HEK293T (cell line): ENCODE results near the gene IDS.
"Not testable (repeated sequence)": the region's sequence is repeated elsewhere in the genome, so short reads cannot be mapped to it uniquely, and the experiment has no call there.

Source experiments
- CTCF ChIA-PET: fragments of 350-600 bp; formaldehyde crosslinking; extraction: SDS; loops from one replicate; lab custom pipeline; 2021; ENCODE audit warnings: antibody characterized with exemption, inconsistent platforms; lab: Yijun Ruan, JAX
- POLR2A ChIA-PET: fragments of 350-600 bp; formaldehyde crosslinking; extraction: SDS; loops from one replicate; lab custom pipeline; 2020; ENCODE audit warnings: antibody characterized with exemption, inconsistent platforms; lab: Yijun Ruan, JAX
- DNase-seq: peaks from one replicate; pipeline ENCODE4 v3.0.0; 2012; ENCODE audit warnings: mixed read lengths; ENCODE audit errors: extremely low spot score
- ARNT ChIP-seq: fragments of 450-650 bp; IDR thresholded peaks from 2 replicates; pipeline ENCODE4 v1.6.1; 2017; ENCODE audit warnings: mild to moderate bottlenecking
- BHLHE40 ChIP-seq: fragments of 450-650 bp; IDR thresholded peaks from 2 replicates; pipeline ENCODE4 v1.6.1; 2016; ENCODE audit warnings: mild to moderate bottlenecking, moderate library complexity, borderline replicate concordance
- CTBP1 ChIP-seq: fragments of 450-650 bp; IDR thresholded peaks from 2 replicates; pipeline ENCODE4 v1.6.1; 2016; ENCODE audit warnings: borderline replicate concordance
- ELF4 ChIP-seq: fragments of 450-650 bp; IDR thresholded peaks from 2 replicates; pipeline ENCODE4 v1.6.1; 2017; ENCODE audit warnings: antibody characterized with exemption
- FOXA1 ChIP-seq: fragments of 450-650 bp; IDR thresholded peaks from 2 replicates; pipeline ENCODE4 v1.6.1; 2016; ENCODE audit warnings: mild to moderate bottlenecking
- FOXK2 ChIP-seq: fragments of 450-650 bp; IDR thresholded peaks from 2 replicates; pipeline ENCODE4 v1.6.1; 2016; ENCODE audit warnings: mild to moderate bottlenecking
- FOXM1 ChIP-seq: fragments of 450-650 bp; IDR thresholded peaks from 2 replicates; pipeline ENCODE4 v1.6.1; 2017; ENCODE audit warnings: mild to moderate bottlenecking, borderline replicate concordance
- HDGF ChIP-seq: fragments of 450-650 bp; IDR thresholded peaks from 2 replicates; pipeline ENCODE4 v1.6.1; 2017; ENCODE audit warnings: antibody characterized with exemption, borderline replicate concordance
- L3MBTL2 ChIP-seq: fragments of 450-650 bp; conservative IDR thresholded peaks from 2 replicates; pipeline ENCODE4 v1.6.1; 2016; ENCODE audit warnings: mild to moderate bottlenecking
- LEF1 ChIP-seq: fragments of 450-650 bp; IDR thresholded peaks from 2 replicates; pipeline ENCODE4 v1.6.1; 2017; ENCODE audit warnings: mild to moderate bottlenecking, borderline replicate concordance
- NFRKB ChIP-seq: fragments of 450-650 bp; IDR thresholded peaks from 2 replicates; pipeline ENCODE4 v1.6.1; 2016; ENCODE audit warnings: mild to moderate bottlenecking, moderate library complexity
- SP1 ChIP-seq: fragments of 450-650 bp; IDR thresholded peaks from 2 replicates; pipeline ENCODE4 v1.6.1; 2017
- SUZ12 ChIP-seq: fragments of 450-650 bp; IDR thresholded peaks from 2 replicates; pipeline ENCODE4 v1.6.1; 2016; ENCODE audit warnings: mild to moderate bottlenecking
- TARDBP ChIP-seq: fragments of 450-650 bp; IDR thresholded peaks from 2 replicates; pipeline ENCODE4 v1.6.1; 2016
- ZNF384 ChIP-seq: fragments of 450-650 bp; IDR thresholded peaks from 2 replicates; pipeline ENCODE4 v1.6.1; 2016
- TF ChIP-seq, protein P1 (sequence below): fragments of 450-650 bp; IDR thresholded peaks from 2 replicates; pipeline ENCODE4 v1.6.1; 2016

The IDS gene

DNA sequence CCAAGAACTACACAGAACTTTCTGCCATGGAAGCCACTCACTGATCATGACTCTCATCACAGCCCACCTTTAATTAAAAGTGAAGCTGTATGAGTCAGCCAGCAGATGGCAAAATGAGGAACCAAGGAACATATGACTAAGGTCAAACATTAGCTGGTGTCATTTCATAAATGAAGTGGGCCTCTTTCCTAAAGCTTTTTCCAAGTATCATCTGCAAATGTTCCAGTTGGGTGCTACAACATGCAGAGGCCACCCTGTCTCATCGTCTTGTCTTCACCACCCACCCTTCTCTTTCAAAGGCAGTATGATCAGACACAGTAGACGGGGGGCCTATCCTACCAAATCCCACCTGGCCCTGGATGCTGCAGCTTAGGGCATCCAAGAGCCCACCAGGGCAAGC is 26.5 kb upstream of the IDS start:
- DNase-seq = no peak
- CTCF ChIA-PET = interaction anchor here (0.6 kb wide), 1 partner anchor 751 kb away, joined by 4 read pairs; no protein-coding TSS in a partner anchor
- POLR2A ChIA-PET = no interaction called here
- TF ChIP-seq SP1 (no peak), FOXA1 (no peak), ZNF384 (no peak), CTBP1 (no peak), BHLHE40 (no peak), L3MBTL2 (no peak), SUZ12 (no peak), ELF4 (no peak), LEF1 (no peak), FOXM1 (no peak), FOXK2 (no peak), HDGF (no peak), ARNT (no peak), NFRKB (no peak), TARDBP (no peak)
- TF ChIP-seq, protein P1, sequence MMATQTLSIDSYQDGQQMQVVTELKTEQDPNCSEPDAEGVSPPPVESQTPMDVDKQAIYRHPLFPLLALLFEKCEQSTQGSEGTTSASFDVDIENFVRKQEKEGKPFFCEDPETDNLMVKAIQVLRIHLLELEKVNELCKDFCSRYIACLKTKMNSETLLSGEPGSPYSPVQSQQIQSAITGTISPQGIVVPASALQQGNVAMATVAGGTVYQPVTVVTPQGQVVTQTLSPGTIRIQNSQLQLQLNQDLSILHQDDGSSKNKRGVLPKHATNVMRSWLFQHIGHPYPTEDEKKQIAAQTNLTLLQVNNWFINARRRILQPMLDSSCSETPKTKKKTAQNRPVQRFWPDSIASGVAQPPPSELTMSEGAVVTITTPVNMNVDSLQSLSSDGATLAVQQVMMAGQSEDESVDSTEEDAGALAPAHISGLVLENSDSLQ = no peak

DNA sequence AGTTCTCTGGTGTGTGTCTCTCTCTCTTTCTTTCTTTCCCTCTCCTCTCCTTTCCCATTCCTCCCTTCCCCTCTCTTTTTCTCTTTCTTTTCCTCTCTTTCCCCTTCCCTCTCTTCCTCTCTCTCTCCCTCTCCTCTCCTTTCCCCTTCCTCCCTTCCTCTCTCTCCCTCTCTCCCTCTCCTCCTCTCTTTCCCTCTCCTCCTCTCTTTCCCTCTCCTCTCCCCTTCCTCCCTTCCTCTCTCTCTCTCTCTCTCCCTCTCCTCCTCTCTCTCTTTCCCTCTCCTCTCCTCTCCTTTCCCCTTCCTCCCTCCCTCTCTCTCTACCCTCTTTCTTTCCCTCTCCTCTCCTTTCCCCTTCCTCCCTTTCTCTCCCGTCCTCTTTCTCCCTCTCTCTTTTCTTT is 23.3 kb upstream of the IDS start:
- DNase-seq = no peak
- POLR2A ChIA-PET = interaction anchor here (1.2 kb wide), 1 partner anchor 24 kb away, joined by 3 read pairs; the partner anchor contains the start of gene IDS
- no peak for TF ChIP-seq LEF1
- TF ChIP-seq FOXK2 = no peak
- TF ChIP-seq ARNT = no peak
- TF ChIP-seq CTBP1 = no peak
- no peak for TF ChIP-seq NFRKB
- TF ChIP-seq ELF4 = no peak
- TF ChIP-seq BHLHE40 = no peak
- TF ChIP-seq FOXM1 = no peak
- TF ChIP-seq ZNF384 = no peak
- no peak for TF ChIP-seq TARDBP
- no peak for TF ChIP-seq L3MBTL2
- TF ChIP-seq, protein P1 = no peak
- no peak for TF ChIP-seq FOXA1
- no peak for TF ChIP-seq SP1
- TF ChIP-seq HDGF = no peak
- no peak for TF ChIP-seq SUZ12
- CTCF ChIA-PET = interaction anchor here (0.7 to 1.3 kb wide), 4 partner anchors 11 to 17 kb away, joined by 3 to 5 read pairs (median 4); partner anchors contain the start of gene EOLA1

DNA sequence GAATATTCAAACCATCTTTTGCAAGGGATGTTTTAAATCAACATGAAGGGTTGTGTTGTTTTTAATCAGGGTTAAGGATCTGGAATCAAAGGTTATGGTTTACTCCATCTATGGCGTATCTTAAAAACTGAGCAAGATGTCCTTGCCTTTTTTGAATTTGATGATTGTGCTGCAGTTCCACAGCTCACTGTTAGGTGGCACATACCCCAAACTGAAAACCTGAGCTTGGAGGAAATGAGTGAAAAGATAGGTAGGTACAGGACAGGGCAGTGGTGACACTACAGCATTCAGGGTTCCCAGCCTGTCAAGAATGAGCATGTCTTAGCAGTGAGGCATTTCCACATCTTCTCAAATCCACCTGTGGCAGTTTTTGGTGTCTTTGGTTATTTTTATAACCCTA is 22.6 kb upstream of the IDS start:
- ChIA-PET POLR2A (no interaction called here), CTCF (interaction anchor here (0.6 to 1.3 kb wide), 3 partner anchors 12 to 42 kb away, joined by 3 to 5 read pairs (median 3); no protein-coding TSS in a partner anchor)
- no peak for TF ChIP-seq ZNF384
- DNase-seq = peak; percentile 48

DNA sequence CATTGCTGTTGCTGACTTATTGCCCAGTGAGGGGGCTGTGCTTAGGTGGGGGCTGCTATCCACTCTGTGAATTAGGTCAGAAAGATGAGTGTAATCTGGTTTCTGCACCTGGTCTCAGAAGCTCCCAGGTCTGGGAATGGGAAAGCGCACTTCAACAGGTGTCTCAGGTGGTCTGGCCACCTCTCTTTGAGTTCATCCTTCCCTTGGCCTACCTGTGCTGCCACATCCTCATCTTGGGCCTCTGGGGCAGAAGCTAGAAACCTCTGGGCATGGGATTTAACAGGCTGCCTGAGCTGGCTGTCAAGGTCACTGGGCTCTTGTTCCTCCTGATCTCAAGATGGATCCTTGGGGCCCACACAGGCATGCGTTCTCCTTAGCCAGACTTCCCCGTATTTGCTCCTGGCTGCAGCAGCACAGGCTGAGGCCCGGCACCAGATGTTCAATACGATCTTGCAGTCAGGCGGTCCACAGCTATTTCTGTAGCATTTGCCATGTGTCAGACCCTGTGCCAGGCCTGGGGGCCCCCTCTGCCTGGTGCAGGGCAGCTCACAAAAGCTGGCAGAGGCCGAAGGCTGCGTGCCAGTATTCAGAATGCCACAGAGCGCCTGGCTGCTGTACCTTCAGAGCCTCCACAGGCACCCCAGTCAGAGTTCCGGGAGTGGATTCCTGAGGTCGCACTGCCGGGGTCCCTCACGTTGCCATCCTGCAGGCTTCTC is 21.4 kb upstream of the IDS start:
- DNase-seq, CTCF ChIA-PET, POLR2A ChIA-PET: not testable (repeated sequence)

DNA sequence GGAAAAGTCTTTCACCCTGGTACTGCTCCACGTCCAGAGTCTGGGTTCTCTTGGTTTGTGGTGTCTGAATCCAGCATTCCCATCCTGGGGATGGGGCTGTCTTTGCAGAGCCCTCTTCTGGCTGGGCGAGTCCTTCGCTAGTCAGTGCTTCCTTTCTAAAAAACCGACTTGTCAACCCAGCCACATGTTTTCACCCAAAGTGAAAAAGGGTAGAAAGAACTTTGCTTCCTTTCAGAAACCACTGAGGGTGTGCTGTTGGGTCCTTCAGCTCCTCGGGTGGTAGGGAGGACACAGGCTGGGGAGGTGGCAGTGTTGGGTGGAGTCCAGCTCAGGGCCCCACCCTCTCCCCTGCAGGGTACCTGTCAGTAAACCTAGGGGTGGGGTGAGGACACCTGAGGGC is 20.8 kb upstream of the IDS start:
- DNase-seq, POLR2A ChIA-PET, CTCF ChIA-PET: not testable (repeated sequence)

DNA sequence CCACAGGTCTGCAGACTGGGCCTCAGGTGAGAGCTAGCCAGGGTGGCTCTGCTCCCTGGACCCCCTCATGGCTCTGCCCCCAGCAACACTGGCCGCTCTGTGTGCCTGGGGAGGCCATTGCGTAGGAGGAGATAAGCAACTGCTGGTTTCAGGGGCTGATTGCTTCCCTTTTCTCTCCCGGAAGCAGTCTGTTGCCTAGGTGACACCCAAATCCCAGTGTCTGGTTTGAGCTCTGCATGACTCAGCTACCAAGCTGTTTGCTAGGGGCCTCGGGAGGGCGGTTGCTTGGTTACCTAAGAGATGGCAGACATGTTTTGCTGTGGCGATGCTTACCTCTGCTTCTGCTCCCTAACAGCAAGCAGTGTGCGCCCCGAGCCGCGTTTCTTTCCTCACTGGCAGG is 20.3 kb upstream of the IDS start:
- DNase-seq, CTCF ChIA-PET, POLR2A ChIA-PET: not testable (repeated sequence)

DNA sequence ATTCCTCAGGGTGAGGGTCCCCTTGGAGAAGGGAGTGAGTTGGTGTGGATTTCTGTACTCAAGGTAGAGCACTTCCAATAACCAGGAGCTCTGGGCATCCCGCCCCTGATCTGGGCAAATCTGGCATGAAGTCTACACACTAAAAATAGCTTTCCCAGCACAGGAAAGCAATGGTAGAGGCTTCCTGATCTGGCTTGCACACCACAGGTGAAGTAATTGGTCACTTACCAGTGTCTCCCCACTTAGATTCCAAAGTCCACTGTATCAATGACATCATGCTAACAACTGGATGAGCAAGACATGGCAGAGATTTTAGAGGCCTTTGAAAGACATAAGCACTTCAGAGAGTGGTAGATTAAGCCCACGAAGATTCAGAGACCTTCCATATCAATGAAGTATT is 17.8 kb upstream of the IDS start:
- ChIA-PET CTCF (no interaction called here), POLR2A (no interaction called here)
- no peak for DNase-seq
- TF ChIP-seq SUZ12 (no peak), L3MBTL2 (no peak), FOXA1 (no peak)
- TF ChIP-seq, protein P1 = no peak

DNA sequence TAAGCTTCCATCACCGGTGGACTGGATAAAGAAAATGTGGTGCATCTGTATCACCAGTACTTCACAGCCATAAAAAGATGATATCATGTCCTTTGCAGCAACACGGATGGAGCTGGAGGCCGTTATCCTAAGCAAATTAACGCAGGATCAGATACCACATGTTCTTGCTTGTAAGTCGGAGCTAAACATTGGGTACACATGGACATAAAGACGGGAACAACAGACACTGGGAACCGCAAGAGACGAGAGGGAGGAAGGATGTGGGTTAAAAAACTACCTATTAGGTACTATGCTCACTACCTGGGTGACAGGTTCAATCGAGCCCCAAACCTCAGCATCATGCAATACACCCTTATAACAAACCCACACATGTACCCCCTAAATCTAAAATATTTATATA is 16.3 kb upstream of the IDS start:
- CTCF ChIA-PET = interaction anchor here (2.2 kb wide), 1 partner anchor 9 kb away, joined by 13 read pairs; no protein-coding TSS in a partner anchor
- TF ChIP-seq NFRKB (no peak), FOXK2 (no peak), ZNF384 (no peak), SUZ12 (no peak), SP1 (no peak), L3MBTL2 (no peak), CTBP1 (no peak), ARNT (no peak), FOXM1 (no peak), BHLHE40 (no peak), LEF1 (no peak), ELF4 (no peak), TARDBP (no peak), FOXA1 (no peak)
- POLR2A ChIA-PET = interaction anchor here (0.6 kb wide), 1 partner anchor 9 kb away, joined by 3 read pairs; no protein-coding TSS in a partner anchor
- no peak for DNase-seq

DNA sequence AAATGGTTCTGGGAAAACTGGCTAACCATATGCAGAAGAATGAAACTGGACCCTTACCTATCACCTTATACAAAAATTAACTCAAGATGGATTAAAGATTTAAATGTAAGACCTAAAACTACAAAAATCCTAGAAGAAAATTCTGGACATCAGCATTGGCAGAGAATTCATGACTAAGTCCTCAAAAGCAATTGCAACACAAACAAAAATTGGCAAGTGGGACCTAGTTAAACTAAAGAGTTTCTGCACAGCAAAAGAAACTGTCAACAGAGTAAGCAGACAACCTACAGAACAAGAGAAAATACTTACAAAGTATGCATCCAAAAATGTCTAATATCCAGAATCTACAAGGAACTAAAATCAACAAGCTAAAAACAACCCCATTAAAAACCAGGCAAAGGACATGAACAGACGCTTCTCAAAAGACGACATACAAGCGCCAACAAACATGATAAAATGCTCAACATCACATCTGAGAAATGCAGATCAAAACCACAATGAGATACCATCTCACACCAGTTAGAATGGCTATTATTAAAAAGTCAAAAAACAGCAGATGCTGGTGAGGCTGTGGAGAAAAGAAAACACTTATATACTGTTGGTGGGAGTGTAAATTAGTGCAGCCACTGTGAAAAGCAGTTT is 15.7 kb upstream of the IDS start:
- DNase-seq = not testable (repeated sequence)
- ChIA-PET CTCF (interaction anchor here (2.2 kb wide), 1 partner anchor 9 kb away, joined by 13 read pairs; no protein-coding TSS in a partner anchor), POLR2A (interaction anchor here (0.6 kb wide), 1 partner anchor 10 kb away, joined by 3 read pairs; no protein-coding TSS in a partner anchor)
